ENCODE results near the gene GALNT4.

GALNT4 gene

DNA sequence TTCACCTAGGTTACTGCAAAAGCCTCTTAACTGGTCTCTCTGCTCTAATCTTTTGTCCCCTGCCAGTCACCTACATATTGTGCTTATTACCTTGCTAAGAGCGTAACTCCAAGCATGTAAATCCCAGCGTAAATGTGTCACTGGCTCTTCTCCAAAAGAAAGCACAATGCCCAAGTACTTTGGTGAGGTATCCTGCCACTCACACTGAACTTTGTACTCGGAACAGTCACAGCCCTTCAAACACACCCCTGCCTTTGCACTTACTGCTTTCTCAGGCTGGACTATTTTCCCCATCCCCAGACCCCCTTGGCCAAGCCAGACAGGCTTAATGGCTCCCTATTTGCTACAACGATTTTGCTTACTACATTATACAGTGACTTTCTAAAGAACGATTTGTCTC is 31.7 kb downstream of the GALNT4 start:
- DNase-seq, result no peak

DNA sequence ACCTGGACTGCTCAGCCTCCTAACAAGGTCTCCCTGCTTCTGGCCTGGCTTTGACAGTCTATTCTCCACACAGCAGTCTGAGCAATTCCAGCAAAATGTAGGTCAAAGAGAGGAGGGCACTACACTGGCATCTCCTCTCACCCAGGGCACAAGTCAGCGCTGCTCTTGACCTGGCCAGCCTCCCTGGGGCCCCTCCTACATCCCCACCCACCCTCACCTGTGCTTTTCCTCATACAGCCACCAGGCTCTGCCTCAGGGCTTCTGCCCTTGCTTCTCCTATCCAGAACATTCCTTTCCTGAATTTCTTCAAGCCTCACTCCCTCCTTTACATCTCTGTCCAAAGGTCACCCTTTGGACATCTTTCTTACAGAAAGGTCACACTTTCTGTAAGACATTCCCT is 33.7 kb downstream of the GALNT4 start:
- DNase-seq, result no peak

DNA sequence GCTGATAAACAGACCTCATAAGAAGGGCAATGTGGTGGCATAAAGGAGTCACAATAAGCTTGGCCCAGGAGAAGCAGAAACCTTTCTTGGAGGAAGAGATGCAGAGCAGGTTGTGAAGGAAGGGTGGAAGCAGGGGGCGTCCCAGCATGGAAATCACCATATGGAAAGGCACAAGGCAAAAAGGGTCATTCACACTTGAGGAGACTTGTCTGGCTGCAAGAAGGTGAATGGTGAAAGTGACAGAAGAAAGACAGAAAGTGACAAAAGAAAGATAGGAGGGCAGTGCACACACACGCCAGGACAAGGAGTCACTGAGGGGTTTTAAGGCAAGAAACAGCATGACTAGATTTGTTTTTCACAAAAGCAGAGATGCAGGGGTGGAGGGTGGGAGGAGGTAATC is 38.3 kb downstream of the GALNT4 start:
- no peak for DNase-seq

DNA sequence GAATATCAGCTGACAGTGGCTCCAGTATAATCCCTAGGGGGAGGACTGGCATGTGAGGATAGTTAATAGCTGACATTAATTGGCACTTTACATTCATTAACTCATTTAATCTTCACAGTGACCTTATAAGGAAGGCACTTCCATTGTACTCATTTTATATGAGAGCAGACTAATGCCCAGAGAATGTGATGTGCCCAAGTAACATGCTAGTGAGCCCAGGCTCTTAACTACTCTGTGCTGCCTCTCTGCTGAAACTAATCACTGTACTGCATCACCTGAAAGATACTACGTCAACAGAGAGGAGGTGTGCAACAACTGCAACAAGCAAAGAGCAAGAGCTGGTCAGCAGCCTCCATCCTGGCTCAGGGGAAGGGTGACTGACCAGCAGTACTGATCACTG is 40.1 kb downstream of the GALNT4 start:
- DNase-seq, result no peak

DNA sequence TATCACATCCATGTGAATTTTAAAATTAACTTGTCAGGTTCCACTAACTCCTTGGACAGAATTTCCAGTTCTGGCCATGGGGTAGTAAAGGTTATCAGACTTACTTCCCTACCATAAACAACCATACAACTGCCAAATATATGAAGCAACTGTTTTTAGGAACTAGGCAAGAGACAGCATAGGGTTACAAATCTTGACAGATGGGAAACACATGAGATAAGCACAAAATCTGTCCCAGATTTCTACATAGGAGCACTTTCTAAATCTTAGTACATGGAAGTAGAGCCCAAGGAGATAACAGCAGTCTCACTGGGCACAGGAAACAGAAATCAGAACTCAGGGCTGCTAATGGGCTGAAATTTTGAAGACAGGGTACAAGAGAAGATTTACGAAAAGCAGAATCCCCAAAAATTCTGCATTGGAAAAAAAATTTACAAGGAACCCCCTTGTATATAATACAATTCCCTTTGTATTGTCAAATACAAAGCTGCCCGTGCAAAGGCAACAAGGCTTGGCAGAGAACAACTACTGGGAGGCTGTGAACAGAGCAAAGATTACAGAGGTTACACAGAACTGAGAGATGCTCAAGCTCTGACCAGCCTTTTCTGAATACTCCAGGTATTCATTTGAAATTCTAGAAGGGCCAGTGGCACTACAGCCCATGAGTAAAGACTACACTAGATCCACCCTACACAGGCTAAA is 43.2 kb downstream of the GALNT4 start:
- DNase-seq, result no peak

DNA sequence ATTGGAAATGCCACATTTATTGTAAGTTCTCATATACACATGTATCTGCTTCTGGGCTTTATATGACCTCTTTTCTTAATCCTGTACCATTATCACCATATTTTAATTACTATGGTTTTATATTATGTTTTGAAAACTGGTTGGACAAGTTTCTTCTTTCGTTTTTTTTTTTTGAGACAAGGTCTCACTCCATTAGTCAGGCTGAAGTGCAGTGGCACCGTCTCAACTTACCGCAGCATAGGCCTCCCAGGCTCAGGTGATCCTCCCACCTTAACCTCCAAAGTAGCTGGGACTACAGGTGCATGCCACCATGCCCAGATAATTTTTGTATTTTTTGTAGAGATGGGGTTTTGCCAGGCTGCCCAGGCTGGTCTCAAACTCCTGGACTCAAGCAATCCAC is 44.6 kb downstream of the GALNT4 start:
- DNase-seq, result no peak

DNA sequence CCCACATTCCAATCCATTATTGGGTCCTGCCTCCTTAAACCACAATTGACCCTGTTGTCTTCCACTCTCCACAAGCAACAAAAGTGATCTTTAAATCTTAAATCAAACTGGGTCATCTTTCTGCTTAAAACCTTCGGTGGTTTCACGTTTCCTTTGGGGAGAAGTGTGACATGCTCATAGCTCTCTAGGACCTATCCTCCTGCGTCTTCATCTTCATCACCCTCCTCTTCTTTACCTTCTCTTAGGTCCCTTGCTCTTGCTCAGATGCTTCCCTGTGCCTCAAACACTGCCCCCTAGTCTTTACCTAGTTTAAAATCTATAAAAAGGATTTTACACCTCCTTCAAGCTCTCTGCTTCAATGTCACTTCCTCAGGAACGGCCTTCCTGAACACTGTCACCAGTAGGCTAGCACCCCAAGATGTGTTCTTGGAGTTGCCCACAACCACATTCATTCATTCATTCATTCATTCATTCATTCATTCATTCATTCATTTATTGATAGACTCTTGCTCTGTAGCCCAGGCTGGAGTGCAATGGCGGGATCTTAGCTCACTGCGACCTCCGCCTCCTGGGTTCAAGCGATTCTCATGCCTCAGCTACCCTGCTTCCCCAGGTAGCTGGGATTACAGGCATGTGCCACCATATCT is 46.8 kb downstream of the GALNT4 start:
- DNase-seq, result no peak

DNA sequence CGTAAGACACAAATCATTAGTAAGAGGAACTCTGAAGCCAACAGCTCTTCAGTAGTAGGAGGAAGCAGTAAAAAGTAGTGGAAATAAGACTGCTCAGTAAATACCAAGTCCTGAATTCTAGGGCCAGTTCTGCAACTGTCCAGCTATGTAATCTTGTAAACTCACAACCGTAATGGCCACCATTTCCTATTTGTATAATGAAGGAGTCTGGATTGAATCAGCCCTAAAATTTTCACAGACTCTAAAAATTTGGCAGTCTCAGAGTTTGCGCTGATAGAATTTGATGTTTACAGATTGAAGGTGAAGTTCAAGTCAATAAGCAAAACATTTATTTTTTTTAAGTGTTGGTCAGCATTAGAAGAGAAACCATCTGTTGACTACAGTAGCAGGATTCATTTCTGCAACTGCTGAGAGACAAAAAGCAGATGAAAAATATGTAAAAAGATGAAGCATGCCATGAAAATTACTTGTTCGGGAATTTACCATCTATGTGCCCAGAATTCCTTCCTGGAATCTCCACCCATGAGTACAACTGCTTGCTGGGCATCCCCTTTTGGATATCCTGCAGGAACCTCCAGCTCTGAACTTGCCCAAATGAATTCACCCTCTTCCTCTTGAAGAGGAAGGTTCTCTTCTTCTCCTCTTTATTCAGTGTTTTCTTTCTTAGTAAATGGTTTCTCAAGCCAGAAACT is 47.5 kb downstream of the GALNT4 start:
- DNase-seq, result no peak

DNA sequence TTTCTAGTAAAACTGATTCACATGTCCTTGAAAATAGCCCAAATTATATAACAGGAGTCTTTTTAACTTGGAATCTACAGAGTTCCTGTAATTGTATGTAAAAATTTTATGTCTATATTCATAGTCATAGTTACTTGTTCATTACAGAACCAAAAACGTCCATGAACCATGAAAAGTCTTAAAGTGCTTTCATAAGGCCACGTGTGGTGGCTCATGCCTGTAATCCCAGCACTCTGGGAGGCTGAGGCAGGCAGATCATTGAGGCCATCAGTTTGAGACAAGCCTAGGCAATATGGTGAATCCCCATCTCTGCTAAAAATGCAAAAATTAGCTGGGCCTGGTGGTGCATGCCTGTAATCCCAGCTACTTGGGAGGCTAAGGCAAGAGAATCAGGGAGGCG is 48.4 kb downstream of the GALNT4 start:
- no peak for DNase-seq

DNA sequence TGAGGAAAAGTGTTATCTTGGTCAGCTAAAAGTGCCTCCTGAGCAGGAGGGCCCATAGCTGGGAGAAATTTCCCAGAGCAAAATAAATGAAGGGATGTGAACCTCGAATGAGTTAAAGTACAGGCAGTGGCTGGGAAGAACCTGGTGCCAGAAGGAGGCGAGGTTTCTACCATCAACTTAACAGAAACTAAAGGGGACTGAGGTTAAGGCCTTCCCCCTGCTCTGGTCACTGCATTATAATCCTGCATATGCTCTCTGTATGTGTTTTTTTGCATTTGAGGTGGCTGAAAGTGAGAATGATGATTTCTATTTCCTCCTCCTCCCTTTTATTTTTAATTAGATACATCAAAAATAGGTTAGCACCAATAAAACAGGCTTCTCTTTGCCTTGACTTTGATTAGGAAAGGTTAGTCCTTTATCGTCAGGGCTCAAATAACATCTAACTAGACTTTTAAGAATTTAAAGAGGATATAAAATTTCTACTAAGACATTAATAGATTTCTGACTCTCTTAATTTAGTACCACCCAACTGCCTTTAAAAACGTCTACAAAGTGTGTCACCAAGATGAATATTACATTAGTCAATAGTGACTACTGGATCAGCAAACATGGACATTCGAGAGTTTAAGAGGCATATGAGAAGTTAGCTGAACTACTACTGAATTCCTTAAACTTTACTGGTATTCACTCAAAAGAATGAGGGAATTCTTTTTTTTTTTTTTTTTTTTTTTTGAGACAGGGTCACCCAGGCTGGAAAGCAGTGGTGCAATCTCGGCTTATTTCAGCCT is 49.2 kb downstream of the GALNT4 start:
- no peak for DNase-seq

DNA sequence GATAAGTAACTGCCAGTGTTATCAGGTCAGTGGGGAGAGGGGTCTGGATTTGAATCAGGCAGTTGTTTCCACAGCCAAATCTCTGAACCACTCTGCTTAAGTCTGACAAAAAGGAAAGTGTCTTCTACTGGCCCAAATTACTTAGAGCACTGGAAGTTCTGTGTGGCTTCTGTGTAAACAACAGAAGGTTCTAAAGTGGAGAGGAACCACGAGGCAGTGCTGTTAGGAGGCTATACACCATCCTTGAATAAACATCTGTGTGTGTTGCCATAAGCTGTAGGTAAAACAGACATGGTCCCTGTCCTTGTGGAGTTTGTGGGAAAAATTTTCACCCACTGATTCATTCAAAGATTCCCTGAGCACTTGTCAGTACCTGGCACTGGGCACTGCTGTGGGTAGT is 50.0 kb downstream of the GALNT4 start:
- DNase-seq, result no peak
